ENCODE results near the gene GHR. TPM values are rescaled to one million over a fixed set of nuclear protein-coding genes. Genes with fewer than 3 reads are reported as not detected.

The GHR gene
- total and polyA plus RNA-seq, 2 of the 8 experiments (the other 6 are each of a cell fraction or from before 2014, with no cell fraction given), result 0.15 to 0.19 TPM

DNA sequence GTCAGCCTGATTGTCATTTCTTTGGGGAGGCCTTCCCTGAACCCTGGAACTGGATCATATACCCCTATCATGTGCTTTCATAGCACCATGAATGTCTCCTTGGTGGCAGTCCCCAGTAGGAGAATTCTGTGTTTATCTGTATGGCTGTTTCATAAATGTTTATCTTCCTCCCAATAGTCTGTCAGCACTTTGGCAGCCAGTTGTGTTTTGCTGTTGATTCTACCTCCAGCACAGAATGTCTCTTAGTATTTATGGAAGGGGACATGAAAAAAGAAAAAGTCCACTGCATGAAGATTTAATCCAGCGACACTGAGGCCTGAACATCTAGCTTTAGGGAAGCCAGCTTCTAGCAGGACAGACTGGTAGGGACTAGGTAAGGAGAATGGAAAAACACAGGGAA, 38.3 kb downstream of the GHR start:
- Histone ChIP-seq H3K14ac (ENCODE audit: insufficient read length) (no peak overlapping the region), H4K5ac (ENCODE audit: insufficient read length, low read depth, low read length) (no peak overlapping the region), H3K23me2 (ENCODE audit: low read depth, low read length) (no peaks in the 10 kb centered on the region), H3K27me3 (replicated peaks in 1 of 4; ENCODE audit: control insufficient read depth in 3 of 4, extremely low read depth in 1 of 4, insufficient read depth in 3 of 4, low read length in 3 of 4) (no peaks in the 10 kb centered on the region), H2BK12ac (ENCODE audit: low read depth, low read length) (no peak overlapping the region), H3K18ac (ENCODE audit: extremely low read depth, low read length) (no peak overlapping the region), H4K20me1 (replicated peaks in 1 of 2; ENCODE audit: control insufficient read depth in 1 of 2, insufficient read depth in 2 of 2, low read length in 2 of 2) (no peaks in the 10 kb centered on the region), H2AFZ (ENCODE audit: low read length) (no peak overlapping the region), H2BK15ac (ENCODE audit: low read length) (no peak overlapping the region), H2BK120ac (replicated peaks; ENCODE audit: low read depth, low read length) (no peak overlapping the region), H3K4me1 (replicated peaks in 1 of 4; ENCODE audit: control insufficient read depth in 3 of 4, insufficient read depth in 4 of 4, low read length in 3 of 4) (no peaks in the 10 kb centered on the region), H3K4ac (replicated peaks; ENCODE audit: insufficient read length, low read depth, low read length) (no peak overlapping the region), H3K79me2 (ENCODE audit: control insufficient read depth in 1 of 2, insufficient read depth in 2 of 2, low read length in 2 of 2) (no peaks in the 10 kb centered on the region), H3K4me3 (ENCODE audit: extremely low read depth in 1 of 4, insufficient read depth in 2 of 4, low read depth in 3 of 4, low read length in 4 of 4) (no peak overlapping the region), H3K36me3 (ENCODE audit: control insufficient read depth in 2 of 4, insufficient read depth in 4 of 4, low read length in 3 of 4) (no peaks in the 10 kb centered on the region), H3K79me1 (ENCODE audit: low read depth, low read length) (no peaks in the 10 kb centered on the region), H3K4me2 (ENCODE audit: insufficient read depth in 1 of 2, low read depth in 2 of 2, low read length in 2 of 2) (no peak overlapping the region), H3K27ac (ENCODE audit: low read depth, low read length) (no peak overlapping the region), H2AK5ac (ENCODE audit: low read depth, low read length) (no peak overlapping the region), H3K56ac (replicated peaks; ENCODE audit: insufficient read length, low read depth, low read length) (no peak overlapping the region), H2BK5ac (ENCODE audit: low read depth, low read length) (no peak overlapping the region), H2BK20ac (ENCODE audit: low read length) (no peak overlapping the region), H3K23ac (ENCODE audit: insufficient read length) (no peak overlapping the region), H4K8ac (ENCODE audit: extremely low read depth, insufficient read depth, low read length) (no peak overlapping the region), H3K9me3 (ENCODE audit: insufficient read depth in 2 of 2, low read depth in 1 of 2, low read length in 1 of 2) (no peaks in the 10 kb centered on the region), H3K9ac (replicated peaks in 1 of 4; ENCODE audit: extremely low read depth in 1 of 4, low read depth in 3 of 4, low read length in 3 of 4) (no peak overlapping the region), H4K91ac (replicated peaks; ENCODE audit: insufficient read length, low read length) (no peak overlapping the region)
- no peak for DNase-seq (ENCODE audit: low read depth in 1 of 2, low spot score in 2 of 2)
- ChIA-PET POLR2A (ENCODE audit: partially characterized antibody) (no interaction called here), CTCF (ENCODE audit: partially characterized antibody) (interaction anchor here (0.6 to 1.5 kb wide), 4 partner anchors 8 to 627 kb away, joined by 3 to 4 read pairs (median 4); no protein-coding TSS in a partner anchor)
- FAIRE-seq, result no peak
- WGBS, 2 experiments (ENCODE audit: extremely low coverage in 1 of 2, insufficient coverage in 1 of 2, insufficient read length in 1 of 2, insufficient replicate concordance in 2 of 2, low coverage in 1 of 2, low lambda C conversion rate in 2 of 2, missing lambda C conversion rate in 1 of 2), result 91% methylated on average over 1 of the region's 1 CpG; no CpG with 5 or more reads in 1 of the 2 experiments
- TF ChIP-seq CEBPB (IDR thresholded peaks at IDR 0.05; ENCODE audit: low read depth, low read length), result no peak
- TF ChIP-seq KDM4A (IDR thresholded peaks at IDR 0.05; ENCODE audit: low read depth, low read length, severe bottlenecking), result no peak
- no peak for TF ChIP-seq HDAC2 (IDR thresholded peaks at IDR 0.05; ENCODE audit: borderline replicate concordance in 1 of 2, low read depth in 2 of 2, low read length in 2 of 2)

All from H1 (cell line).